ENCODE measurements around the gene EIF5A.

- no peak for TF ChIP-seq EZH2 (optimal IDR thresholded peaks at IDR 0.05; ENCODE audit: low read depth, low read length)
- TF ChIP-seq CTCF (IDR thresholded peaks at IDR 0.05; ENCODE audit: low read length) = no peak
These were observed 3.8 kb downstream of the EIF5A start for GRCh38 chr17:7311110-7311705.
